ENCODE results near the gene MAP3K21. TPM values are rescaled to one million over a fixed set of nuclear protein-coding genes. Genes with fewer than 3 reads are reported as not detected.

The MAP3K21 gene
- total RNA-seq, 1 donor from 2014 or later, result 0.25 TPM

GRCh38 chr1:233372218-233373120 lies 44.9 kb downstream of the MAP3K21 start:
- no peaks in the 10 kb centered on the region for H3K9me3 Mint-ChIP-seq (ENCODE audit: low read depth)
- no peak overlapping the region for H3K4me3 Mint-ChIP-seq (ENCODE audit: unreplicated experiment)
- H3K27ac Mint-ChIP-seq (ENCODE audit: unreplicated experiment), result no peak overlapping the region
- TF ChIP-seq CTCF (IDR thresholded peaks at IDR 0.05), result no peak
- no peak for DNase-seq (ENCODE audit: low spot score)
- H3K4me1 Mint-ChIP-seq (ENCODE audit: low read depth), result no peaks in the 10 kb centered on the region
- peaks cover 13% of the 10 kb centered on the region for H3K27me3 Mint-ChIP-seq (ENCODE audit: low read depth)
- no peaks in the 10 kb centered on the region for H3K36me3 Mint-ChIP-seq (ENCODE audit: low read depth)

GRCh38 chr1:233373226-233373625 lies 45.7 kb downstream of the MAP3K21 start:
- Mint-ChIP-seq H3K27me3 (ENCODE audit: low read depth) (peaks cover 13% of the 10 kb centered on the region), H3K9me3 (ENCODE audit: low read depth) (no peaks in the 10 kb centered on the region), H3K4me1 (ENCODE audit: low read depth) (no peaks in the 10 kb centered on the region), H3K4me3 (ENCODE audit: unreplicated experiment) (no peak overlapping the region), H3K36me3 (ENCODE audit: low read depth) (no peaks in the 10 kb centered on the region), H3K27ac (ENCODE audit: unreplicated experiment) (no peak overlapping the region)
- TF ChIP-seq CTCF (IDR thresholded peaks at IDR 0.05), result no peak
- DNase-seq (ENCODE audit: low spot score), result no peak

GRCh38 chr1:233375653-233376052 lies 48.1 kb downstream of the MAP3K21 start:
- Mint-ChIP-seq H3K4me3 (ENCODE audit: unreplicated experiment) (no peak overlapping the region), H3K36me3 (ENCODE audit: low read depth) (no peaks in the 10 kb centered on the region), H3K9me3 (ENCODE audit: low read depth) (no peaks in the 10 kb centered on the region), H3K27ac (ENCODE audit: unreplicated experiment) (no peak overlapping the region), H3K4me1 (ENCODE audit: low read depth) (no peaks in the 10 kb centered on the region), H3K27me3 (ENCODE audit: low read depth) (peaks cover 5% of the 10 kb centered on the region)
- DNase-seq (ENCODE audit: low spot score), result no peak
- no peak for TF ChIP-seq CTCF (IDR thresholded peaks at IDR 0.05)

GRCh38 chr1:233376382-233377110 lies 49.0 kb downstream of the MAP3K21 start:
- Mint-ChIP-seq H3K4me3 (ENCODE audit: unreplicated experiment) (no peak overlapping the region), H3K27me3 (ENCODE audit: low read depth) (peaks cover 5% of the 10 kb centered on the region), H3K36me3 (ENCODE audit: low read depth) (no peaks in the 10 kb centered on the region), H3K27ac (ENCODE audit: unreplicated experiment) (no peak overlapping the region), H3K4me1 (ENCODE audit: low read depth) (no peaks in the 10 kb centered on the region), H3K9me3 (ENCODE audit: low read depth) (no peaks in the 10 kb centered on the region)
- DNase-seq (ENCODE audit: low spot score), result no peak
- TF ChIP-seq CTCF (IDR thresholded peaks at IDR 0.05), result peak; percentile 22

- DNase-seq (ENCODE audit: low spot score), result no peak
- Mint-ChIP-seq H3K4me3 (ENCODE audit: unreplicated experiment) (no peak overlapping the region), H3K27me3 (ENCODE audit: low read depth) (peaks cover 9% of the 10 kb centered on the region), H3K4me1 (ENCODE audit: low read depth) (no peaks in the 10 kb centered on the region), H3K9me3 (ENCODE audit: low read depth) (peaks cover 7% of the 10 kb centered on the region), H3K36me3 (ENCODE audit: low read depth) (peaks cover 1% of the 10 kb centered on the region), H3K27ac (ENCODE audit: unreplicated experiment) (no peak overlapping the region)
- no peak for TF ChIP-seq CTCF (IDR thresholded peaks at IDR 0.05)
Measured at GRCh38 chr1:233379869-233380438, 52.4 kb downstream of the MAP3K21 start.
